GM12873 (cell line): ENCODE data around the gene UQCR10.

Experiments used
- TF ChIP-seq, protein P1 (sequence below): IDR thresholded peaks from 2 replicates; pipeline ENCODE4 v1.5.1; 2012; ENCODE audit warnings: low read depth, mild to moderate bottlenecking, moderate library complexity, low read length, control low read depth; ENCODE audit not compliant: insufficient read depth; ENCODE audit errors: missing control alignments

The UQCR10 gene

DNA sequence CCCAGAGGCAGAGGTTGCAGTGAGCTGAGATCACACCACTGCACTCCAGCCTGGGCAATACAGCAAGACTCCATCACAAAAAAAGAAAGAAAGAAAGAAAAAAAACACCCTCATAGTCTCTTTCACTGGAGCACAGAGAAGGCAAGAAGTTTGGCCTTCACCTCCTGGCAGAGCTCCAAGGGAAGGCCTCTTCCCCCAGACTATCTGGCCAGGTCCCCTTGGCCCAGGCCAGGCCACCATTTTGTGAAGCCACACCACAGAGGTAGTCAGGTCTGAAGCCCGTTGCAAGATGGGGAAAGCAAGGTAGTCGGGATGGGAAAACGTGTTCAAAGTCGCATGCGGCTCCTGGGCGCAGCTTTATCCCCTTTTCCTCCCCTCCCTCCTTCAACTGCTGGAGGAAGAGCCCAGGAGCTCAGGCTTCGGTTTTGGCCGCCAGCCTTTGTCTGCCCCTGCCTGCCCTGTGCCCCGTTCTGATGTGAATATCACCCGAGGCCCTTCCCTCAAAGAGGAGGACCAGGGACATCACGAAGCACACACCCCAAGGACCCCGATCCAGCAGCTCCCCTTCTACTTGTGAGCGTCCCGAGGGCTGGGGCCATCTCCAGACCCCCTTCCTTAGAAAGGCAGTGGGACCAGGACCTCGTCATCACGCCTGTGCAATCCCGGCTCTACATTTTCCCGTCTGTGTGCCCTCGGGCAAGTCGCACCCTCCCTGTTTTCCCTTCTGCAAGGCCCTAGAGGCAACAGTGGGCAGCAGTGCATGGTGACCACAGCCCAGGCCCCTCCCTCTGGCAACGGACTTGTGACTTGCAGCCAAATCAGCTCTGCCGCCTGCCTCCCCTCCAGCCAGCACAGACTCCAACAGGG, 29.7 kb upstream of the UQCR10 start:
- TF ChIP-seq, protein P1, sequence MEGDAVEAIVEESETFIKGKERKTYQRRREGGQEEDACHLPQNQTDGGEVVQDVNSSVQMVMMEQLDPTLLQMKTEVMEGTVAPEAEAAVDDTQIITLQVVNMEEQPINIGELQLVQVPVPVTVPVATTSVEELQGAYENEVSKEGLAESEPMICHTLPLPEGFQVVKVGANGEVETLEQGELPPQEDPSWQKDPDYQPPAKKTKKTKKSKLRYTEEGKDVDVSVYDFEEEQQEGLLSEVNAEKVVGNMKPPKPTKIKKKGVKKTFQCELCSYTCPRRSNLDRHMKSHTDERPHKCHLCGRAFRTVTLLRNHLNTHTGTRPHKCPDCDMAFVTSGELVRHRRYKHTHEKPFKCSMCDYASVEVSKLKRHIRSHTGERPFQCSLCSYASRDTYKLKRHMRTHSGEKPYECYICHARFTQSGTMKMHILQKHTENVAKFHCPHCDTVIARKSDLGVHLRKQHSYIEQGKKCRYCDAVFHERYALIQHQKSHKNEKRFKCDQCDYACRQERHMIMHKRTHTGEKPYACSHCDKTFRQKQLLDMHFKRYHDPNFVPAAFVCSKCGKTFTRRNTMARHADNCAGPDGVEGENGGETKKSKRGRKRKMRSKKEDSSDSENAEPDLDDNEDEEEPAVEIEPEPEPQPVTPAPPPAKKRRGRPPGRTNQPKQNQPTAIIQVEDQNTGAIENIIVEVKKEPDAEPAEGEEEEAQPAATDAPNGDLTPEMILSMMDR: no peak

DNA sequence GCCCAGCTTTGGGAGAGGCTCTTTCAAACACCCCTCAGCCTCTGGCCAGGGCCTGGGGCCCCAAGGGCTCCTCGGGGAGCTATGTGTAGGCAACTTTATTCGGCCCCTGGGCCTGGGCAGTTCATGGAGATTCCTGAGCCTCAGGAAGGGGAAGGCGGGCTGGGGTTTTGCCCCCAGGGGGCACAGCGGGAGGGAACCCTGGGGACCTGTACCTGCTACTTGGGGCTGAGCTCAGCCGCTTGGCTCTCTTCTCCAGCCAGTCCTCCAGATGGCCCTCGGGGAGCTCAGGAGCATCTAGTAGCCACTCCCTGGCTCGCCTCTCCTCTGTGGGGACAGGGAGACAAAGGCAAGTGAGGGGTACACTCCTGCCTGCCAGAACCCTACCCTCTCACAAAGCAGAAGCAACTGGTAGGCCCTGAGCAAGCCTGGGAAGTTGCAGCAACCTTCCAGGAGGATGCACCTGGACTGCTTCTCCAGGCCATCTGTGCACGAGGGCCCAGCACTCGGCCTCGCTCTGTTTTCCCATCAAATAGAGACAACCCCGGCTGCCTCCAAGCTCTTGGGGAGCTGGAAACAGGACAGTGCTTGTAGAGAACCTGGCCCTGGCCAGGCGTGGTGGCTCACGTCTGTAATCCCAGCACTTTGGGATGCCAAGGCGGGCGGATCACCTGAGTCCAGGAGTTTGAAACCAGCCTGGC, 28.9 kb upstream of the UQCR10 start:
- TF ChIP-seq, protein P1: no peak

DNA sequence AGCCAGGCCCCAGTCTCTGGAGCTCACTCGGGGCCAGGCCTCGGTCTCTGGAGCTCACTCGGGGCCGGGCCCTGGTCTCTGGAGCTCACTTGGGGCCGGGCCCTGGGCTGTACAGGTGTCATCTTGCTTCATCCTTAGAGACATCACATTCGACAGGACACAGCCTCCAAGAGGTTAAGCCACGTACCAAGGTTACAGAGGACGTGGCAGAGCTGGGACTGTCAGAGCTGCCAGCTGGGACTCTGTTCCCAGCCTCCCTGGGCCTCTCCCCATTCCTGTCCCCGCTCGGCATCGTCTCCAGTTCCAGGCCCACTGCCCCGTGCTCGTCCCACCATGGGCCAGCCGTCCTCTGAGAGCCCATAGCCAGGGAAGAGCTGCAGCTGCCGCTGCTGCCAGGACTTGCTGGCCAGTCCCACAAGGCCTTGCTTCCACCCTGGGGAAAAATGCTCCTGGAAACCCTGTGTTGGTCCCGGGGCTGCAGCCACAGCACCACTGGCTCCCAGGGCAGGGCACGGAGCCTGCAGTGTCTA, 27.8 kb upstream of the UQCR10 start:
- TF ChIP-seq, protein P1: no peak

DNA sequence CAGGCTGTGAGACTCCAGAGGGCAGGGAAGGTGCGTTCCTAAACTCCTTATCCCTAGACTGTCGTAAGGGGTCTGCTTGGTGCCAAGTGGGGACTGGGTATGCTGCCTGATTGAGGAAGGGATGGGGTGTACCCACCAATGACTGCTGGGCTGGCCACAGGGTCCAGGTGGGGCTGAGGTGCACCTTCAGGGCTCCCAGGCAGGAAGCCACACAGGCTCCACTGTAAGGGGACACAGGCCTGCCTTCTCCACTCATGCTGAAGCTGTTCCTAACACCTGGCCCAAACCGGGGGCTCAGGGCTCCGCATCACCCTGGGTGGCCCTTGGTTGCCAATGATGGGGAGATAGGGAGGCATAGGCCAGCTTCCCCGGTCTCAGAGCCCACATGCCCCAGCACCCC, 27.0 kb upstream of the UQCR10 start:
- TF ChIP-seq, protein P1: no peak

DNA sequence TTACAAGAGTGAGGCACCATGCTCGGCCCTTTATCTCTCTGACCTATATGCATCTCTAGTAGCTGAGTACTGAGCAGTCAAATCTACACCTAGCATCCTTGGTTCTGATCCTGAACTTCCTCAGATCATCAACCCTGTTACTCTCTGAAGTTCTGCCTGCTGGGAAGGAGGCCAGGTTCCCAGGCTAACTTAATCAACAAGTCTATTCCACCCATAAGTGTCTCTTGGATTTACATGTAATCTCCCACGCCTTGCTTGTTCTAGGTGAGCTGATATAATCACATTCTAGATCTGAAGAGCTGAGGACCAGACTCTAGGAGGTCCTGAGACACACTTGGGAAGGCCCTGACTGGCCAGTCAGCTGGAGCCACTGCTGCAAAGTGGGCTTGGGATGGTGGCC, 25.2 kb upstream of the UQCR10 start:
- TF ChIP-seq, protein P1: no peak

DNA sequence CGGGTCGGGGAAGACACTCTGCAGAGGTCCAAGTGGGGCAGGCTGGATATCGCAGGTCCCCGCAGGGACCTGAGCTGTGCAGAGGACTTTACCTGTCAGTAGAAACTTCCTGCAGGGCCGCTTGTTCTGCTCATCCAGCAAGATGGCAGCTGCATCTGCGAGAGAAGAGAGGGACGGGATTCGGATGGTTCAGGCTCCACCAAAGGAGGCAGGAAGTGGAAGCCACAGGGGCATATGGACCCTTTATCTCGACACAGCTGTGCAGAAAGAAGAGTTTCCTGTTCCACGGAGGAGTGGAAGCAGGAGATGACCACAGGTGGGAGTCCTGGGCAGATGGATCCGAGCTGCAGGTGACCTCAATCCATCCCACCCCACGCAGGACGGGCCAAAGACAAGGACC, 24.8 kb upstream of the UQCR10 start:
- TF ChIP-seq, protein P1: no peak

DNA sequence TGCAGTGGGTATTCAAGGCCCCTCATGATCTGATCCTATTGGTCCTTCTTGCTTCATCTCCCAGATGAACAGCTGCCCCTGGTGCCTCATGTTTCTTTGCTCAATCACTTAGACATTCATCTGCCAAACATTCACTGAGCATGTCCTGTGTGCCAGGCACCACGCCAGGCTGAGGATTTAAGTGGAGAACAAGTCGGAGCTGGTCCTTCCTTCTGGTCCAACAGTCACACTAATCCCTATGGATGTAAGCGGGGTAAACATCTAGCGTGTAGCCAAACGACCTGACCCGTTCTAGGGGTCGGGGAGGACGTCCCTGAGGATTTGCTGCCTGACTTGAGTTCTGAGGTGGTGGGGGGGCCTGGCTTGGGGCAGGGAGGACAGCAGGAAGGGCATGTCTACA, 22.3 kb upstream of the UQCR10 start:
- TF ChIP-seq, protein P1: no peak
